K562 (cell line): ENCODE results near the gene ZNF775. TPM values are rescaled to one million over a fixed set of nuclear protein-coding genes. Genes with fewer than 3 reads are reported as not detected.

Experiments used
- AFF1 ChIP-seq, 2 experiments: fragments of 450-650 bp; IDR thresholded peaks; 2 replicates each; pipeline ENCODE4 v1.6.1; 2018; ENCODE audit warnings: mild to moderate bottlenecking in 2 of 2, low read depth in 1 of 2; ENCODE audit not compliant: partially characterized antibody in 2 of 2
- GABPA ChIP-seq: fragments of 200-800 bp; sonication (Bioruptor generic); conservative IDR thresholded peaks from 2 replicates; pipeline ENCODE4 v1.6.1; 2016; ENCODE audit warnings: low read depth, missing genetic modification characterization, missing compliant biosample characterization
- ILF3 ChIP-seq: fragments of 450-650 bp; IDR thresholded peaks from 2 replicates; pipeline ENCODE4 v1.6.1; 2018; ENCODE audit warnings: antibody characterized with exemption, mild to moderate bottlenecking, moderate library complexity, borderline replicate concordance
- SIN3A ChIP-seq, 2 experiments: fragments of 150-350 bp in 1 of 2; IDR thresholded peaks; 2 replicates each; pipeline ENCODE4 v1.6.1; 2011 to 2016; ENCODE audit warnings: borderline replicate concordance in 2 of 2, low read depth in 2 of 2, low read length in 2 of 2, mild to moderate bottlenecking in 2 of 2, moderate library complexity in 2 of 2; ENCODE audit not compliant: control insufficient read depth in 1 of 2
- SMAD2 ChIP-seq: fragments of 150-350 bp; IDR thresholded peaks from 2 replicates; pipeline ENCODE4 v1.6.1; 2014; ENCODE audit warnings: low read depth, mild to moderate bottlenecking, low read length
- TAF9B ChIP-seq: fragments of 450-650 bp; IDR thresholded peaks from 2 replicates; pipeline ENCODE4 v1.6.1; 2018; ENCODE audit warnings: mild to moderate bottlenecking; ENCODE audit not compliant: partially characterized antibody
- TCF3 ChIP-seq: sonication (generic); formaldehyde crosslinking; IDR thresholded peaks from 2 replicates; pipeline ENCODE4 v1.4.0; 2020; ENCODE audit warnings: mild to moderate bottlenecking, missing genetic modification reagents
- TEAD2 ChIP-seq: fragments of 450-650 bp; IDR thresholded peaks from 2 replicates; pipeline ENCODE4 v1.6.1; 2016; ENCODE audit warnings: missing genetic modification characterization, control low read depth, missing compliant biosample characterization
- TSHZ1 ChIP-seq: fragments of 250-450 bp; sonication (Bioruptor Pico); IDR thresholded peaks from 2 replicates; pipeline ENCODE4 v1.4.0; 2020; ENCODE audit warnings: mild to moderate bottlenecking, moderate library complexity
- ZC3H4 ChIP-seq: sonication (generic); formaldehyde crosslinking; IDR thresholded peaks from 2 replicates; pipeline ENCODE4 v1.9.0; 2021; ENCODE audit warnings: missing genetic modification reagents, borderline replicate concordance
- ZNF23 ChIP-seq: fragments of 250-450 bp; sonication (Bioruptor Pico); IDR thresholded peaks from 2 replicates; pipeline ENCODE4 v1.4.0; 2020; ENCODE audit warnings: mild to moderate bottlenecking
- ZNF408 ChIP-seq: fragments of 250-450 bp; sonication (Bioruptor Pico); IDR thresholded peaks from 2 replicates; pipeline ENCODE4 v1.4.0; 2020; ENCODE audit warnings: low read depth, mild to moderate bottlenecking, moderate library complexity
- polyA plus RNA-seq, 8 experiments: library from polyadenylated mRNA; depleted of rRNA in 4 of 8; stranded (reverse) in 5 of 8; unstranded in 3 of 8; fragments of >200 nt; fragmentation: Nextera tagmentation in 2 of 8; fragmentation: Illumina TruSeq in 1 of 8; extraction: Ambion mirVana in 2 of 8; extraction: Trizol in 1 of 8; gene quantifications; 2 replicates each; pipeline versions ENCODE4 v1.2.1 to v1.2.3, GENCODE V29; 2011 to 2014; ENCODE audit warnings: inconsistent platforms in 1 of 8, missing spikeins in 1 of 8
- total RNA-seq, 7 experiments: library from RNA; depleted of rRNA in 6 of 7; stranded (reverse); fragments of >200 nt in 6 of 7; fragmentation: Illumina TruSeq in 2 of 7; extraction: Trizol in 2 of 7; gene quantifications; 2 replicates each; pipeline versions ENCODE4 v1.2.1 to v1.2.3, GENCODE V29; 2011 to 2021; ENCODE audit warnings: low replicate concordance in 1 of 7
- TF ChIP-seq, protein P1 (sequence below): fragments of 250-450 bp; sonication (Bioruptor Pico); IDR thresholded peaks from 2 replicates; pipeline ENCODE4 v1.8.0; 2021; ENCODE audit warnings: moderate library complexity, mild to moderate bottlenecking, inconsistent platforms
- TF ChIP-seq, protein P2 (sequence below): fragments of 450-650 bp; IDR thresholded peaks from 2 replicates; pipeline ENCODE4 v1.6.1; 2014; ENCODE audit warnings: low read depth, mild to moderate bottlenecking, moderate library complexity, borderline replicate concordance

The ZNF775 gene
- total and polyA plus RNA-seq, 9 of the 15 experiments (the other 6 are each of a cell fraction or from before 2014, with no cell fraction given): 0.04 to 18.7 (median 4.9) TPM

DNA sequence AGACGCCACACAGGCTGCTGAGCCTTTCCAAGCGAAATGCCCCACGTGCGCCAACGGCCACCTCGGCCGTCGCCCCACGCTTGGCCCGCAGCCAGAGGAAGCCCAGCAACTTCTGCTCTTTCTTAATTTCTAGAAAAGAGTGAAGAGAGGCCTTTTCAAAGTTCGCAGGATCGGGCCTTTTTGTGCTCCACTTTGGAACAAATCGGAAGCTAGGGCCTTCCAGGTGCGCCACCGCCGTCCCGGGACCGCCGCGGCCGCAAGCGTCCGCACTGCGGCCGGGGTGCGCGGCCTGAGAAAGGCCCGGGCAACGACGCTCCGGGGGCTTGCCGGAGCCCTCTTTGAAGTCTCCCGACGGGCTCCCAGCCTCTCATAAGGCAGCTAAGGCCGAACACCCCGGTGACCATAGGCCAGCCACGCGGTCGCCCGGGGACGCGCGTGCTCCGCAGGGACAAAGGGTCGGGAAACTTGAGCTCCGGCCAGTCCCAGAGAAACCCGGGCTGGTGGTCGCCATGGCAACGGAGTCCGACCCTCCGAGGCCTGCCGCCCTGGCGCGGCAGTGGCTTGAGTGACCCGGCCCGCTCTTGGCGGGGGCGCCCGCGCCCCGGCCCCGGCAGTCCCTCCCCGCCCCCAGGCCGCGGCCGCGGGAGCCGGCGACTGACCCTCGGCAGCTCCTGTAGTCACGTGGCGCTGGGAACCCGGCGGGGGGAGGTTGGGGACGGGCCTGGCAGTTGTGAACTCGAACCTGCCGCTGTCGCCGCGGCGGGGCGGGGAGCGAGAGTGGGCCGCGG is 10.8 kb upstream of the ZNF775 start, which contains the start of gene REPIN1 (continued):
- TF ChIP-seq TSHZ1 (CRISPR knock-in tag): no peak
- TF ChIP-seq SMAD2: no peak
- no peak for TF ChIP-seq ZC3H4 (CRISPR knock-in tag)
- no peak for TF ChIP-seq ZNF23 (CRISPR knock-in tag)
- no peak for TF ChIP-seq ZNF408 (CRISPR knock-in tag)
- TF ChIP-seq GABPA (tag): 0 out of 2 replicates have a peak, but pooled peaks have one; percentile 47
- TF ChIP-seq TAF9B: no peak
- peak; percentile 29; the same call in 1 of the 2 replicates for TF ChIP-seq TCF3 (CRISPR knock-in tag)
- TF ChIP-seq, protein P1, sequence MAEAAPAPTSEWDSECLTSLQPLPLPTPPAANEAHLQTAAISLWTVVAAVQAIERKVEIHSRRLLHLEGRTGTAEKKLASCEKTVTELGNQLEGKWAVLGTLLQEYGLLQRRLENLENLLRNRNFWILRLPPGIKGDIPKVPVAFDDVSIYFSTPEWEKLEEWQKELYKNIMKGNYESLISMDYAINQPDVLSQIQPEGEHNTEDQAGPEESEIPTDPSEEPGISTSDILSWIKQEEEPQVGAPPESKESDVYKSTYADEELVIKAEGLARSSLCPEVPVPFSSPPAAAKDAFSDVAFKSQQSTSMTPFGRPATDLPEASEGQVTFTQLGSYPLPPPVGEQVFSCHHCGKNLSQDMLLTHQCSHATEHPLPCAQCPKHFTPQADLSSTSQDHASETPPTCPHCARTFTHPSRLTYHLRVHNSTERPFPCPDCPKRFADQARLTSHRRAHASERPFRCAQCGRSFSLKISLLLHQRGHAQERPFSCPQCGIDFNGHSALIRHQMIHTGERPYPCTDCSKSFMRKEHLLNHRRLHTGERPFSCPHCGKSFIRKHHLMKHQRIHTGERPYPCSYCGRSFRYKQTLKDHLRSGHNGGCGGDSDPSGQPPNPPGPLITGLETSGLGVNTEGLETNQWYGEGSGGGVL (CRISPR knock-in tag): no peak
- TF ChIP-seq SIN3A (IDR thresholded peaks at IDR 0.05; ENCODE audit: borderline replicate concordance in 2 of 2, control insufficient read depth in 1 of 2, low read depth in 2 of 2, low read length in 2 of 2): peak in 1 of 2 experiments; percentile 92; a peak in 3 of 4 replicates
- TF ChIP-seq AFF1 (IDR thresholded peaks at IDR 0.05; ENCODE audit: low read depth in 1 of 2, partially characterized antibody in 2 of 2): peak in 1 of 2 experiments; percentile 18
- no peak for TF ChIP-seq TEAD2 (tag)
- TF ChIP-seq ILF3: peak; percentile 43; the same call in 1 of the 2 replicates
- TF ChIP-seq, protein P2, sequence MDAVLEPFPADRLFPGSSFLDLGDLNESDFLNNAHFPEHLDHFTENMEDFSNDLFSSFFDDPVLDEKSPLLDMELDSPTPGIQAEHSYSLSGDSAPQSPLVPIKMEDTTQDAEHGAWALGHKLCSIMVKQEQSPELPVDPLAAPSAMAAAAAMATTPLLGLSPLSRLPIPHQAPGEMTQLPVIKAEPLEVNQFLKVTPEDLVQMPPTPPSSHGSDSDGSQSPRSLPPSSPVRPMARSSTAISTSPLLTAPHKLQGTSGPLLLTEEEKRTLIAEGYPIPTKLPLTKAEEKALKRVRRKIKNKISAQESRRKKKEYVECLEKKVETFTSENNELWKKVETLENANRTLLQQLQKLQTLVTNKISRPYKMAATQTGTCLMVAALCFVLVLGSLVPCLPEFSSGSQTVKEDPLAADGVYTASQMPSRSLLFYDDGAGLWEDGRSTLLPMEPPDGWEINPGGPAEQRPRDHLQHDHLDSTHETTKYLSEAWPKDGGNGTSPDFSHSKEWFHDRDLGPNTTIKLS: peak; percentile 89
